Uterus (tissue), 2 donors: ENCODE data around the gene PCNX1.

Experiments used
- CTCF ChIP-seq, 4 experiments: fragments of 200-600 bp in 2 of 4; fragments of 450-650 bp in 2 of 4; sonication (generic) in 2 of 4; IDR thresholded peaks; one replicate each; pipeline ENCODE4 v1.5.1; 2016 to 2019; ENCODE audit warnings: antibody characterized with exemption in 4 of 4, mild to moderate bottlenecking in 2 of 4, moderate library complexity in 1 of 4
- POLR2A ChIP-seq, 2 donors: fragments of 450-650 bp; IDR thresholded peaks; one replicate each; pipeline ENCODE4 v1.6.1; 2016; ENCODE audit warnings: antibody characterized with exemption in 2 of 2, mild to moderate bottlenecking in 1 of 2, moderate library complexity in 1 of 2

DNA sequence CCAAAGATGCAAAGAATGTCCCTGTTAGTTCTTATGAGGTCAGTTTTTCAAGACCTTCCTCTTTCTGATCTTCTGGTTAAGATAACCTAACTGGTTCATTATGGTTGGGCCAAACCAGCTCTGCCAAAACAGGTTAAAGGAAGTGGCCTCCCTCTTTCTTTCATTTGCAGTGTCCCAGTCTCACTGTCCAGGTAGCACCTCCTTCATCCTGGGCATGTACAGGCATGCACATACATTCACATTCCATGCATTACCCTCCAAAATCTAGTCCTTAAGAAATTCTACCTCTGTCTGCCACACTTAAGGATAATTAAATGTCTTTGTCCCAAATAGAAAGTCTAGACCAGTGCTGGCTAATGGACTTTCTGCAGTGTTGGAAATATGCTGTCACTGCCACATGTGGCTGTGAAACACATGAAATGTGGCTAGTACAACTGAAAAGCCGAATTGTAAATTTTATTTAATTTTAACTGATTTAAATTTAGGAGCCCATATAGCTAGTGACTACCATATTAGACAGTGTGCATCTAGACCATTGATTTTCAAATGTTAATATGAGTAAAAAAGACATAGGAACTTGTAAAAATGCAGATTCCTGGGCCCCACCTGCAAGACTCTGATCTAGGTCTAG is 169.3 kb downstream of the PCNX1 start:
- no peak for TF ChIP-seq CTCF (IDR thresholded peaks at IDR 0.05)
- TF ChIP-seq POLR2A (IDR thresholded peaks at IDR 0.05) = no peak
